ENCODE data around the gene PAFAH2. TPM values are rescaled to one million over a fixed set of nuclear protein-coding genes. Genes with fewer than 3 reads are reported as not detected.

Gene PAFAH2
- total and polyA plus RNA-seq, 2 of the 13 experiments (the other 11 are each of a cell fraction or from before 2014, with no cell fraction given), result 6.9 to 9.4 TPM

DNA sequence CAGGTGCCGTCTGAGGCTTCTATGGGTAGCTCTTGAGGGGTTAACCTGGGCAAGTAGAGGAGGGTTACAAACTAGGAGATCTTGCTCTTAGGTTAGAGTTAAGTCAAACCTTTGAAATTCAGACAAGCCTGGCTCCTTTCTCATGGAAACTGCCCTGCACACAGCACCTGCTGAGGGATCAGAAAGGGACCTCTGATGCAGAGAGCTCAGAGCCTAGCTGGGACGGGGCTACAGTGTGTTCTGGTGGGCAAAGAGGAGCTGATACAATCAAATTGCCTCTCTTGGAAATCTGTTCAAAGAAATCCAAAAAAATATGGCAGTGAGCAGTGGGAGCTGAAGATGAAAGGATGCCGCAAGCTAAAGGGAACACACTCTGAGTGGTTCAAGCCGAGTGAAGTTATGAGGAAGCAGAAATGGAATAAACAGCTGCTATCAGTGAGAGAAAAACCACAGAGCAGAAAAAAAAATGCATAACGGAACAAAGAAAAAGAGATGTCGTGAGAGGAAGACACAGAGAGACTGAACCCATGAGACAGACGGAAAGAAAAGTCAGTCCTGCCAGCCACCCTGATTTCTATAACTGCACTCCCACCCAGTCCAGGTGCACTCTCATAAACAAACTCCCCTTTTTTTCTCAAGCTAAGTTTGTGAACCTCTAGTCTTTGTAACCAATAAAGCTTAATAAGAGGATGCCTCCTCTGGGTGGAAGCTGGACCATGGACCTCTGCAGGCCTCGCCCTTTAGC lies 26.6 kb downstream of the PAFAH2 start:
- H3K79me2 ChIP-seq (ENCODE audit: insufficient read depth, low read length), result no peaks in the 10 kb centered on the region
- no peak overlapping the region for H3K4me2 ChIP-seq (ENCODE audit: low read depth, low read length)
- BruUV-seq (replicated peaks), result no TSS peak
- H3K27ac ChIP-seq (ENCODE audit: extremely low read length, insufficient read depth, low read length), result no peak overlapping the region
- intact Hi-C loops (cut with micrococcal nuclease; ENCODE audit: unreplicated experiment), result no loop called here
- no peak for DNase-seq (ENCODE audit: low spot score)
- H3K4me1 ChIP-seq (ENCODE audit: insufficient read depth, low read length), result no peaks in the 10 kb centered on the region
- H2AFZ ChIP-seq (ENCODE audit: low read length), result no peak overlapping the region
- 90% methylated on average over 8 of the region's 8 CpGs for WGBS (ENCODE audit: low lambda C conversion rate)
- no peak for FAIRE-seq
- TF ChIP-seq ZNF251 (CRISPR knock-in tag; IDR thresholded peaks at IDR 0.05) (no peak), ZNF33A (CRISPR knock-in tag; IDR thresholded peaks at IDR 0.05; ENCODE audit: borderline replicate concordance) (no peak)
- H4K20me1 ChIP-seq (ENCODE audit: insufficient read depth, low read length), result no peaks in the 10 kb centered on the region
- H3K27me3 ChIP-seq (ENCODE audit: control insufficient read depth in 1 of 2, insufficient read depth in 2 of 2, low read length in 2 of 2), result no peaks in the 10 kb centered on the region
- POLR2A ChIA-PET, result no interaction called here
- ATAC-seq, result no peak
- H3K9ac ChIP-seq (ENCODE audit: insufficient read depth, low read depth, low read length), result no peak overlapping the region
- peaks cover 3 to 57% of the 10 kb centered on the region in 2 experiments for H3K36me3 ChIP-seq (replicated peaks in 1 of 2; ENCODE audit: control insufficient read depth in 1 of 2, insufficient read depth in 2 of 2, low read length in 2 of 2)
- no peak overlapping the region for H3K4me3 ChIP-seq (replicated peaks in 1 of 3; ENCODE audit: insufficient read depth in 1 of 3, low read depth in 2 of 3, low read length in 3 of 3)
- in situ Hi-C loops (cut with HindIII; ENCODE audit: extremely low pct_ligation_motif_present, low pct_unique_long_range_greater_than_20kb), result no loop called here
- CTCF ChIA-PET (ENCODE audit: low intra/inter-chr PET ratio, low total read pairs), result no interaction called here
- no peaks in the 10 kb centered on the region for H3K9me3 ChIP-seq (ENCODE audit: low read length)

DNA sequence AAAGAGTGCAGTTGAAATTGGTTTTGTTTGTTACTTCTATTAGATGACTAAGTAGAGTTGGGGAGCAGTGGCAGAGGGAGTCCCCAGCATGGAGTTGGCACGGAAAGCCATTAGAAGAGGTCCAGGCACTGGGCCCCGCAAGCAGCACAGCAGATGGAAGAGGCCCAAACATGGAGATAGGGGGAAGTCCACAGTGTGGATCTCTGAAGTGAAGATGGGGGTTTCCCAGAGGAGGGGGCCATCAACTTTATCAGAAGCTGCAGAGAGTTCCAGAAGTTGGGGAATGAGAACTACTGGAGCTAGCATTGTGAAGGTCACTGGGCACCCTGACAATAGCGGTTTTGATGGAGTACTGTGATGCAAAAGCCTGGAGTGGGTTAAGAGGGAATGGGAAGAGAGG lies 30.6 kb downstream of the PAFAH2 start:
- in situ Hi-C loops (cut with HindIII; ENCODE audit: extremely low pct_ligation_motif_present, low pct_unique_long_range_greater_than_20kb) (no loop called here), intact Hi-C loops (cut with micrococcal nuclease; ENCODE audit: unreplicated experiment) (no loop called here)
- Histone ChIP-seq H3K27ac (ENCODE audit: extremely low read length, insufficient read depth, low read length) (no peak overlapping the region), H3K36me3 (replicated peaks in 1 of 2; ENCODE audit: control insufficient read depth in 1 of 2, insufficient read depth in 2 of 2, low read length in 2 of 2) (peaks cover 8 to 50% of the 10 kb centered on the region in 2 experiments), H2AFZ (ENCODE audit: low read length) (no peak overlapping the region), H3K27me3 (ENCODE audit: control insufficient read depth in 1 of 2, insufficient read depth in 2 of 2, low read length in 2 of 2) (no peaks in the 10 kb centered on the region), H3K4me1 (ENCODE audit: insufficient read depth, low read length) (no peaks in the 10 kb centered on the region), H3K4me2 (ENCODE audit: low read depth, low read length) (no peak overlapping the region), H3K9ac (ENCODE audit: insufficient read depth, low read depth, low read length) (no peak overlapping the region), H3K9me3 (ENCODE audit: low read length) (no peaks in the 10 kb centered on the region), H4K20me1 (ENCODE audit: insufficient read depth, low read length) (no peaks in the 10 kb centered on the region), H3K4me3 (replicated peaks in 1 of 3; ENCODE audit: insufficient read depth in 1 of 3, low read depth in 2 of 3, low read length in 3 of 3) (no peak overlapping the region), H3K79me2 (ENCODE audit: insufficient read depth, low read length) (no peaks in the 10 kb centered on the region)
- DNase-seq (ENCODE audit: low spot score), result no peak
- POLR2A ChIA-PET, result no interaction called here
- no TSS peak for BruUV-seq (replicated peaks)
- WGBS (ENCODE audit: low lambda C conversion rate), result 99% methylated on average over 3 of the region's 3 CpGs
- CTCF ChIA-PET (ENCODE audit: low intra/inter-chr PET ratio, low total read pairs), result no interaction called here
- ATAC-seq, result no peak
- no peak for FAIRE-seq
- no peak for TF ChIP-seq TOPORS (CRISPR knock-in tag; IDR thresholded peaks at IDR 0.05)
- TF ChIP-seq ZNF12 (CRISPR knock-in tag; IDR thresholded peaks at IDR 0.05), result no peak
- no peak for TF ChIP-seq FOXJ3 (CRISPR knock-in tag; IDR thresholded peaks at IDR 0.05; ENCODE audit: borderline replicate concordance)
- no peak for TF ChIP-seq ZNF235 (CRISPR knock-in tag; IDR thresholded peaks at IDR 0.05; ENCODE audit: borderline replicate concordance)
- TF ChIP-seq RARG (CRISPR knock-in tag; IDR thresholded peaks at IDR 0.05; ENCODE audit: low read depth), result no peak
- no peak for TF ChIP-seq ZNF451 (CRISPR knock-in tag; IDR thresholded peaks at IDR 0.05)
- no peak for TF ChIP-seq ZNF781 (CRISPR knock-in tag; IDR thresholded peaks at IDR 0.05; ENCODE audit: borderline replicate concordance, not compliant biosample characterization)
- no peak for TF ChIP-seq JDP2 (CRISPR knock-in tag; IDR thresholded peaks at IDR 0.05; ENCODE audit: borderline replicate concordance)
- TF ChIP-seq ZNF335 (CRISPR knock-in tag; IDR thresholded peaks at IDR 0.05), result no peak
- TF ChIP-seq KDM5A (IDR thresholded peaks at IDR 0.05; ENCODE audit: borderline replicate concordance, low read length), result no peak
- TF ChIP-seq ZNF33B (CRISPR knock-in tag; IDR thresholded peaks at IDR 0.05), result no peak
- TF ChIP-seq, protein P1, sequence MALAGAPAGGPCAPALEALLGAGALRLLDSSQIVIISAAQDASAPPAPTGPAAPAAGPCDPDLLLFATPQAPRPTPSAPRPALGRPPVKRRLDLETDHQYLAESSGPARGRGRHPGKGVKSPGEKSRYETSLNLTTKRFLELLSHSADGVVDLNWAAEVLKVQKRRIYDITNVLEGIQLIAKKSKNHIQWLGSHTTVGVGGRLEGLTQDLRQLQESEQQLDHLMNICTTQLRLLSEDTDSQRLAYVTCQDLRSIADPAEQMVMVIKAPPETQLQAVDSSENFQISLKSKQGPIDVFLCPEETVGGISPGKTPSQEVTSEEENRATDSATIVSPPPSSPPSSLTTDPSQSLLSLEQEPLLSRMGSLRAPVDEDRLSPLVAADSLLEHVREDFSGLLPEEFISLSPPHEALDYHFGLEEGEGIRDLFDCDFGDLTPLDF (CRISPR knock-in tag; IDR thresholded peaks at IDR 0.05), result no peak
- no peak for TF ChIP-seq ZNF282 (IDR thresholded peaks at IDR 0.05; ENCODE audit: partially characterized antibody)
- no peak for TF ChIP-seq MZF1 (CRISPR knock-in tag; IDR thresholded peaks at IDR 0.05; ENCODE audit: borderline replicate concordance)
- TF ChIP-seq PAX8 (CRISPR knock-in tag; IDR thresholded peaks at IDR 0.05; ENCODE audit: borderline replicate concordance), result no peak
- TF ChIP-seq TAF1 (CRISPR knock-in tag; IDR thresholded peaks at IDR 0.05), result no peak
- TF ChIP-seq ONECUT2 (CRISPR knock-in tag; IDR thresholded peaks at IDR 0.05), result no peak
- no peak for TF ChIP-seq POLR2A (IDR thresholded peaks at IDR 0.05; ENCODE audit: insufficient read depth in 1 of 2, low read depth in 2 of 2, low read length in 2 of 2)
